EH (cell line): Measurements from ENCODE around the gene AGBL1.
"Not testable (repeated sequence)": the region's sequence is repeated elsewhere in the genome, so short reads cannot be mapped to it uniquely, and the experiment has no call there.

Experiments used
- DNase-seq: peaks from one replicate; pipeline ENCODE4 v3.0.0-alpha.2; 2015; ENCODE audit warnings: low read depth

The AGBL1 gene

DNA sequence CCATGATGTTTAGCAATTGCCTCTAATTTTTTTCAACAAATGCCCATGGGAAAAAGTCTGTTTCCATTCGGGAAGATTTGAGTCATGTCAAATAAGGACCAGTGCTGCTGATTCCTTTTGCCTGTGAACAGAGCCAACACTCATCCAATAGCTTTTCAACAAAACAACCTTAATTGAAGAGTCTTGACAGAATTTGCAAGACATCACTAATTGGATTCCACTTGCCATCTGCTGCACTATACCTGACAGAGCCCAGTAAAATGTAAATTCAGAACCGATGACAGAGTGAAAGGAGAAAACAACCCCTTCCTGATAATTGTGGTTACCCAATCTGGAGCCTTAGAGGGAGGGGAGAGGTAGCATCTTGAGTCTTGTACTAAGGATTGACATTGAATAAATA is 426.7 kb downstream of the AGBL1 start:
- DNase-seq = no peak

DNA sequence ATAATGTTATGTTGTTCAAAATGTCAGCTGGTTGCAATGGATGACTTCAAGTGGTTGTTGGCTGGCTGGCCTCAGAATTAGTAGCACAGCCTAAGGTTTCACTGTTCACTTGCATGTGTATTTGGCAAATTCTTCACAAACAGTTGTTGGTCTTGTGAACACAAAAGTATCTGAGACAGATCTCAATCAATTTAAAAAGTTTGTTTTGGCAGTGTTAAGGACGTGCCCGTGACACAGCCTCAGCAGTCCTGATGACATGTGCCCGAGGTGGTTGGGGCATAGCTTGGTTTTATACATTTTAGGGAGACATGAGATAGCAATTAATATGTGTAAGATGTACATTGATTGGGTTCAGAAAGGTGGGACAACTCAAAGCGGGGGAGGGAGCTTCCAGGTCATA is 436.0 kb downstream of the AGBL1 start:
- DNase-seq = no peak

GRCh38 chr15:86522721-86523120 is 443.1 kb downstream of the AGBL1 start:
- no peak for DNase-seq

DNA sequence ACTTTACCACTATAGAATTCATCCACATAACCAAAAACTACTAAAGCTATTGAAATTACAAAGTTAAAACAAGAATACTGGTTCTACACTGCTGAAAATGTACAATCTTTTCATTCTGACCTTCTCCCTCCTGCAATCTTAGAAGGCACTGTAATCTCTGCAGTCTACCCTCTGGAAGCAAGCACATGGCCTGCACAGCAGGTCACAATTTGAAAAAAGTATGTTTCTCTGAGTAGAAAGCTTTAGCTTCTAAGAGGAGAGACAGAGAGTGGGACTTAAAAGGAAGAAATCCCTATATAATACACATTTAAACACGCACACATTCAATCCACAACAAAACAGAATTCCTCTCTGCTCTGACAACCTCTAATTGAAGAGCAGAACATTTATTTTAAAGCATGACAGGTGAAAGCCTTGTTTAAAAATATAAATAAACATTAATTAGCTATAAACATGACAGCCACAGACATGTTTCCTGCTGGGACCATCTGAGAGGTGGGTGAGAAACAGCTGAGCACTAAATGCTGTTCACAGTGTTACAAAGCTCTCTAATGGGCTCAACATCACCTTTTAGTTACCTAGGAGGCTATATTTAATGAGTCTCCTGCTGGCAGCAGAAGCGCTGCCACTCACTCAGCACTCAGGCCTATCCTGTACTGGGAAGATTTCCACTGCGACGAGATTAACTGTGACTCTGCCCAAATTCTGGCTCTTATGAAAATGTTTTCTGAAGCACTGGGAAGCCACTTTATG is 447.4 kb downstream of the AGBL1 start:
- no peak for DNase-seq

DNA sequence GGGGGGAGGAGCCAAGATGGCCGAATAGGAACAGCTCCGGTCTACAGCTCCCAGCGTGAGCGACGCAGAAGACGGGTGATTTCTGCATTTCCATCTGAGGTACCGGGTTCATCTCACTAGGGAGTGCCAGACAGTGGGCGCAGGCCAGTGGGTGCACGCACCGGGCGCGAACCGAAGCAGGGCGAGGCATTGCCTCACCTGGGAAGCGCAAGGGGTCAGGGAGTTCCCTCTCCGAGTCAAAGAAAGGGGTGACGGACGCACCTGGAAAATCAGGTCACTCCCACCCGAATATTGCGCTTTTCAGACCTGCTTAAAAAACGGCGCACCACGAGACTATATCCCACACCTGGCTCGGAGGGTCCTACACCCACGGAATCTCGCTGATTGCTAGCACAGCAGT is 448.4 kb downstream of the AGBL1 start:
- DNase-seq = not testable (repeated sequence)

DNA sequence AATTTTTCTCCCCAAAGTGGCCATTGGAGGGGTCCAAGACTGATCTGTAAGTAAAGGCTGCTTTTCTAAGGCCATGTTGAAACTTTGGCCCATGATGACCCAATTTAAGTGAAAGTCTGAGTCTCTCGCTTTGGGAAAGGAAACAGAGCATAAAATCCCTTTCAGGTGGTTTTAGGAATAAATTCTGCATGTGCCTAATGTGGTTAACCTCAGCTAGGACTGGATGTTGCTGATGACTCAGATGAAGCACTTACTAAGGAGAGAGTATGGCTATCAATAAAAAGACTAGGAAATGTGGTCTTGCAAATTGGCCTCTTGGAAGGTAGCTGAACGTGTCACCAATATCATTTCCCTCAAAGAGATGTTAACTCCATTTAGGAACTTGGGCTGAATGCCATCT is 458.5 kb downstream of the AGBL1 start:
- DNase-seq = no peak

DNA sequence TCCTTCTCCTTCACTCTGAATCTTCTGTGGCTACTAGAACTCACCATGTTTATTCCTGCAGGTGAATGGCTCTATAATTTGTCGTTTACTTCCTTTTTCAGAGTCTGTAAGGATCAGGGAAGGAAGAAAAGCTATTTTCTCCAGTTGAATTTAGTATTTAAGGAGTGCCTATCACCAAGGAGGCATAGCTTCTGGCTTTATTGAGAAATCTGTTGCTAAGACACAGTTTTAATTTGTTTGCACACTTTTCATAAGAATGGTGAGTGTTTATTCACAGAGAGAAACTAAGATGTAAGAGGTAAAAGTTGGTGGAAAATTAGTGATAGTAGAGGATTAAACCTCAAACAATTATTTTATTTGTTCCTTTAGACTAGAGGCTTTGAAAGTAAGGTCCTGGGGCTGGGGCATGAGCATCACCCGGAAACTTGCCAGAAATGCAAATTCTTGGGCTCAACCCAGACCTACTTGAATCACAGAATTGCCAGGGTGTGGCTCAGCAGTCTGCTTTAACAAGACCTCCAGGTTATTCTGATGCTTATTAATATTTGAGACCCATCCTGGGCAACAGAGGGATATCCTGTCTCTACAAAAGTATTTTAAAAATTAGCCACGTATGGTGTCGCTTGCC is 461.3 kb downstream of the AGBL1 start:
- DNase-seq = no peak

DNA sequence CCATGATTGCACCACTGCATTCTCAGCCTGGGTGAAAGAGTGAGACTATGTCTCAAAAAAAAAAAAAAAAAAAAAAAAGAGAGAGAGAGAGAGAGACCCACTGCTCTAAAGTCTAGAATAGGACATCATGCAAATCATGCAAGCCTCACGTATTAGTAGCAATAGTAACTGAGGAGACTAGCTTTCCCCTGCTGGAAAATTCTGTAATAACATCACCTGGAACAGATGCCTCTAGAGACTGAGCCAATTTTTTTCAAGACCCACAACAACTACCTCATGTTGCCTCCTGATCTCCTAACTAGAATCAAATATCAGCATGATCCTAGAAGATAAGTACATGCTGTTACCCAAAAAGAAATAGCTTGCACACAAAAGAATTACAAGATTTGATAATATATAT is 461.9 kb downstream of the AGBL1 start:
- no peak for DNase-seq

GRCh38 chr15:86550075-86550474 is 470.4 kb downstream of the AGBL1 start:
- DNase-seq = no peak

GRCh38 chr15:86553108-86553507 is 473.4 kb downstream of the AGBL1 start:
- no peak for DNase-seq

DNA sequence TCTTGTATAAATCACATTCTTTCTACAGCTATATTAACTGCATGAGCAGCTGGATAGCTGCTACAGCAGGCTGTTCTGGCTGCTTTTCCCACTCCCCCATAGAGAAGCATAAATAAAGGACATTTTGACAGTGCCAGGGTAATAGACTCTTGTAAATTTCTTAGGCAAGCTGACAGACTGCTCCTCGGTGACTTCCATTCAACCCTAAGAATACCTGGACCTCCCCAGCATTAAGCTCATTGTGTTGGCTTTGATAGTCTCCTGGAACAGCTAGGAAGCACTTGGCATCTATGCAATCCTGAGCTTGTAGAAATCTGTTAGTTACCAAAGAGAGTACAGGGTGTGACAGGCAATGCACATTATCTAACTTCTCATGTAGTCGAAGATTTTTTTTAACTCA is 475.4 kb downstream of the AGBL1 start:
- DNase-seq = no peak

DNA sequence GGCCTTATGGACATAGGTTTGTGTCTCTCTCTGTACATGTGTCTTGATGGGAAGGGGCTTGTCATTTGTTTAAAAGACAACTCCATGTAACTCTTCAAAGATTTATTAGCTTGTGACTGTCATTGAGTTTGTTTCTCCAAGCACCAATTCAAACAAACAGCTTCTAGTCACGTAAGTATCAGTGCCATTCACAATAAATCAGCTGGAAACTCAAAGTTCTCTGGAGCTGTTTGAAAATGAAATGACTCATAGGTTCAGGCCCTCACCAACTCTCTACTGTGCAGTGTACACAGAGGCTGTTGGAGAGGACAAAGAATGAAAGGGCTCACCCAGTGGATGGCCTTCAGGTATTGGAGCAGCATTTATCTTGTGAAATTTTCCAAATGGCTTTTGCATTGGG is 476.3 kb downstream of the AGBL1 start:
- no peak for DNase-seq

GRCh38 chr15:86556396-86557017 is 476.8 kb downstream of the AGBL1 start:
- no peak for DNase-seq

GRCh38 chr15:86557018-86557550 is 477.4 kb downstream of the AGBL1 start:
- DNase-seq = no peak

GRCh38 chr15:86558252-86558651 is 478.6 kb downstream of the AGBL1 start:
- DNase-seq = no peak

GRCh38 chr15:86558686-86559085 is 479.0 kb downstream of the AGBL1 start:
- no peak for DNase-seq

DNA sequence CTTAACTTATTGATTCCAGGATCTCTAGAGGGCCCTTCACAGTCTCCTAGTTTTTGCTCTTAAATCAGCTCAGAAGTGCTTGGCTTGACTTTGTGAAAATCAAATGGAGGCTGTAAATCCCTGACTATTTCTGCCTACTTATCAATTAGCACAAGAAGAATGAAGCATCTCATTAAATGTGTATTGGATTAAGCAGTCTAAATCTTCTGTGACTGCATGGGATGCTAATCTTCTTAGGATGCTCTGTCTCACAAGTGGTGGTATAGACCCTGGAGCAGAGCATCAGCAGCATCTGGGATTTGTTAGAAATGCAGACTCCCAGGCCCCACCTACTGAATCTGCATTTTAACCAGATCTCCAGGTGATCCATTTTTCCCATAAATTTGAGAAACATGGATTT is 488.7 kb downstream of the AGBL1 start:
- no peak for DNase-seq

DNA sequence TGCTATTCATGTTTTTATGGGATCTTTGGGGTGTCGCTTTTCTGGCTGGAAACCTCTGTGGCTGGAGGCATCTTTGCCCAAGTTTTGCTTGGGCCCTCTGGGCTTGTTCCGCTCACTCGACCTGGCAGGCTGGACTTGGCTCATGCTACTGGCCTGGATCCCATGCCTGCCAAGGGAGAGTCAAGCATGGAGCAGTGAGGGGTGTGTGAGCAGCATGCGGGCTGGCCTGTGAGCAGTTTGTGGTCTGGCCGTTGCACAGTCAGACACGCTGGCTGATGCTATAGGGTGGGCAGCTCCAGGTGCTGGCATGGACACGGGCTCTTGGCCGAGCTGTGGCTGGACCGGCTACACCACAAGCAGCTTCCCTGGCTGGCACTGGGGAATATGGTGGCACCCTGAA is 491.1 kb downstream of the AGBL1 start:
- DNase-seq = no peak

- no peak for DNase-seq
Observed at GRCh38 chr15:86571873-86572272, 492.2 kb downstream of the AGBL1 start.

- DNase-seq = no peak
Observed at GRCh38 chr15:86572368-86572841, 492.7 kb downstream of the AGBL1 start.

GRCh38 chr15:86573476-86573875 is 493.8 kb downstream of the AGBL1 start:
- DNase-seq = no peak

DNA sequence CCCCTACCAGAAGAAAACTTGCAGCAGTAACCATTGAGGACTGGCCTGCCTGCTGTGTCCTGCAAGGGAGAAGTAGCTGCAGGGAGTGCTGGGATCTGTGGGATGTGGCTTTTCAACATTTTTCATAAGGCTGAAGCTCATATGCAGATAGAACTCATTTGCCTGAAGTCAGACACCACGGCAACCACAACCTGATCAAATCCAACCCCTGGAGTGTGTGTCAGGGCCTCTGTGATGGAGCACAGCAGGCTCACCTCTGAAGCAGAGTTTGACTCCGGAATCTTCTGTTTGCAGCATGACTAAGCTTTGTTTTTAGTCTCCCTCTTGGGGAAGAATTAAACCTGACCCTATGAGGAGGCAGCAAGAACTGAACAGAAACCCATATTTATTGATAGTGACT is 508.7 kb downstream of the AGBL1 start:
- no peak for DNase-seq

DNA sequence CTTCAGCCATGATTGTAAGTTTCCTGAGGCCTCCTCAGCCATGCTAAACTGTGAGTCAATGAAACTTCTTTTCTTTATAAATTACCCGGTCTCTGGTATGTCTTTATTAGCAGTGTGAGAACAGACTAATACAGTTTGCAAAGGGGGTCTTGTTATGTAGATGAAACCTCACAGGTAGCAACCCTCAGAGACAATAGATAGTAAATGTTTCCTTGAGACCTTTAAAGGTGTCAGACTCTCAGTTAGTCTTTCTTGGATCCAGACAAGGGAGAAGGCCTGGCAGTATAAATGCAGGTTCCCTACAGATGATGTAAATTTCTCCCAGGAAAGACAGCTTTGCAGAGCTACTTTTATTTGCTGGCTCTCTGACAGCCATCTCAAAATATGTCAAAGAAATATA is 510.8 kb downstream of the AGBL1 start:
- no peak for DNase-seq
